AG10803 (cell line): ENCODE results near the gene L3MBTL2.

Source experiments
- DNase-seq: peaks from one replicate; pipeline ENCODE4 v3.0.0; 2010; ENCODE audit warnings: low read depth
- H3K4me3 ChIP-seq: 2 replicates; pipeline ENCODE4 v1.5.1; 2011; ENCODE audit warnings: mild to moderate bottlenecking, low read length, control low read depth
- TF ChIP-seq, protein P1 (sequence below): conservative IDR thresholded peaks from 2 replicates; pipeline ENCODE4 v1.5.1; 2011; ENCODE audit warnings: mild to moderate bottlenecking, low read length, control low read depth, inconsistent platforms

The L3MBTL2 gene

DNA sequence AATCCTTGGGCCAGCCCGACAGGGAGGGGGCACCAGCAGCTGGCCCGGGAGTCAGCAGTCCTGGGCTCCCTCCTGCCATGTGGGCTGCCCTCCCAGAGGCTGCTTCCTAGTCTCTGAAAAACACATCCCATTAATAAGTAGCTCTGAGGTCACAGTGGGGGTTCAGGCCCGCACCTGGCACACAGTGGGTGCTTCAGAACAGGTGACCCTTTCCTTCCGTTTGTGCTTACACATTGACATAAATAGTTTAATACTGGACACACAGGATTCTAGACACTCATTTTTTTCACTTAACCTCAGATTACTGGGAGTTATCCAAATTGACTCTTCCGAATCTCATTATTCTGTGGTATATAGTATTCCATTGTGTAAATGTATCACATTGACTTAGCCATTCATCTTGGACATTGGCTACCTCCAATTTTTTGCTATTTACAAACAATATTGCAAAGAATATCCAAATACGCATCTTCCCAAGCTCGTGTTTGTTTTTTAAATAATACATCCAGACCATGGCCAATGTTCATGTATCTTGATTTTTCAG, 36.1 kb downstream of the L3MBTL2 start:
- DNase-seq, result no peak
- no peak overlapping the region for H3K4me3 ChIP-seq
- TF ChIP-seq, protein P1, sequence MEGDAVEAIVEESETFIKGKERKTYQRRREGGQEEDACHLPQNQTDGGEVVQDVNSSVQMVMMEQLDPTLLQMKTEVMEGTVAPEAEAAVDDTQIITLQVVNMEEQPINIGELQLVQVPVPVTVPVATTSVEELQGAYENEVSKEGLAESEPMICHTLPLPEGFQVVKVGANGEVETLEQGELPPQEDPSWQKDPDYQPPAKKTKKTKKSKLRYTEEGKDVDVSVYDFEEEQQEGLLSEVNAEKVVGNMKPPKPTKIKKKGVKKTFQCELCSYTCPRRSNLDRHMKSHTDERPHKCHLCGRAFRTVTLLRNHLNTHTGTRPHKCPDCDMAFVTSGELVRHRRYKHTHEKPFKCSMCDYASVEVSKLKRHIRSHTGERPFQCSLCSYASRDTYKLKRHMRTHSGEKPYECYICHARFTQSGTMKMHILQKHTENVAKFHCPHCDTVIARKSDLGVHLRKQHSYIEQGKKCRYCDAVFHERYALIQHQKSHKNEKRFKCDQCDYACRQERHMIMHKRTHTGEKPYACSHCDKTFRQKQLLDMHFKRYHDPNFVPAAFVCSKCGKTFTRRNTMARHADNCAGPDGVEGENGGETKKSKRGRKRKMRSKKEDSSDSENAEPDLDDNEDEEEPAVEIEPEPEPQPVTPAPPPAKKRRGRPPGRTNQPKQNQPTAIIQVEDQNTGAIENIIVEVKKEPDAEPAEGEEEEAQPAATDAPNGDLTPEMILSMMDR, result no peak

GRCh38 chr22:41242396-41243117, 37.4 kb downstream of the L3MBTL2 start:
- no peak overlapping the region for H3K4me3 ChIP-seq
- DNase-seq, result peak; percentile 15
- TF ChIP-seq, protein P1, result no peak

DNA sequence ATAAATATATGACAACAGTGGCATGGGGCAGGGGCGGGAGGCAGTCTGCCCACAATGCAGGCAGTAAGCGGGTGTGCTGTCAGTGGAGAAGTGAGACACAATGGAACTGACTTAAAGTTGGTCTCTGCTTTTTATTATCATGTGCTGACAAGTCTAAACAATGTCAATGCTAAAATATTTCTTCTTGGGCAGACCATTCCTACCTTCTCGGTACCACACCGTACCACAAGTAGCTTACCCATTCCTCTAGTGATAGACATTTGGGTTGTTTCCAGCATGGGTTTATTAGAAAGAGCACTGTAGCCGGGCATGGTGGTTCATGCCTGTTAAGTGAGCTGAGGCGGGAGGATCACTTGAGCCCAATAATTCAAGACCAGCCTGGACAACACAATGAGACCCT, 38.2 kb downstream of the L3MBTL2 start:
- TF ChIP-seq, protein P1, result no peak
- no peak for DNase-seq
- no peak overlapping the region for H3K4me3 ChIP-seq

GRCh38 chr22:41245917-41246499, 40.9 kb downstream of the L3MBTL2 start:
- TF ChIP-seq, protein P1, result no peak
- no peak for DNase-seq

GRCh38 chr22:41247703-41248102, 42.6 kb downstream of the L3MBTL2 start:
- TF ChIP-seq, protein P1, result no peak
- H3K4me3 ChIP-seq, result no peak overlapping the region
- DNase-seq, result no peak

More at GRCh38 chr22:41245917-41246499, 40.9 kb downstream of the L3MBTL2 start:
- no peak overlapping the region for H3K4me3 ChIP-seq

GRCh38 chr22:41248314-41248713, 43.2 kb downstream of the L3MBTL2 start:
- H3K4me3 ChIP-seq, result no peak overlapping the region
- TF ChIP-seq, protein P1, result no peak
- DNase-seq, result no peak

- TF ChIP-seq, protein P1, result no peak
- no peak overlapping the region for H3K4me3 ChIP-seq
Observed at GRCh38 chr22:41248758-41249157, 43.6 kb downstream of the L3MBTL2 start.

More at GRCh38 chr22:41248758-41249157, 43.6 kb downstream of the L3MBTL2 start:
- DNase-seq, result no peak
